PFSK-1 (cell line): ENCODE data around the gene POLR1B.

Experiments used
- POLR2AphosphoS5 ChIP-seq: IDR thresholded peaks from 2 replicates; pipeline ENCODE4 v1.6.1; 2012; ENCODE audit warnings: low read depth, mild to moderate bottlenecking, control low read depth, low read length, moderate library complexity
- SIN3A ChIP-seq: IDR thresholded peaks from 2 replicates; pipeline ENCODE4 v1.6.1; 2012; ENCODE audit warnings: mild to moderate bottlenecking, low read length, moderate library complexity, borderline replicate concordance; ENCODE audit not compliant: insufficient read depth
- TAF1 ChIP-seq: IDR thresholded peaks from 2 replicates; pipeline ENCODE4 v1.6.1; 2012; ENCODE audit warnings: low read length, control low read depth, borderline replicate concordance; ENCODE audit not compliant: insufficient read depth

- TF ChIP-seq TAF1 (no peak), POLR2AphosphoS5 (no peak), SIN3A (no peak)
Measured at GRCh38 chr2:112618383-112618782, 76.1 kb downstream of the POLR1B start.
